OCI-LY1 (cell line): ENCODE results near the gene SFMBT2.
A peak's percentile ranks its signal among the peaks of the same experiment; 100 is the strongest.

Source experiments
- EZH2 ChIP-seq: fragments of 200-600 bp; sonication (generic), shearing (Covaris generic); IDR thresholded peaks from 2 replicates; pipeline ENCODE4 v1.8.0; 2017; ENCODE audit warnings: borderline replicate concordance, mixed run types, mild to moderate bottlenecking, antibody characterized with exemption, low read length, moderate library complexity, mixed read lengths
- TF ChIP-seq, protein P1 (sequence below): fragments of 200-600 bp; sonication (generic), shearing (Covaris generic); IDR thresholded peaks from 2 replicates; pipeline ENCODE4 v1.5.1; 2017; ENCODE audit warnings: mild to moderate bottlenecking, antibody characterized with exemption, low read length, moderate library complexity, mixed read lengths

- TF ChIP-seq EZH2 = no peak
- TF ChIP-seq, protein P1, sequence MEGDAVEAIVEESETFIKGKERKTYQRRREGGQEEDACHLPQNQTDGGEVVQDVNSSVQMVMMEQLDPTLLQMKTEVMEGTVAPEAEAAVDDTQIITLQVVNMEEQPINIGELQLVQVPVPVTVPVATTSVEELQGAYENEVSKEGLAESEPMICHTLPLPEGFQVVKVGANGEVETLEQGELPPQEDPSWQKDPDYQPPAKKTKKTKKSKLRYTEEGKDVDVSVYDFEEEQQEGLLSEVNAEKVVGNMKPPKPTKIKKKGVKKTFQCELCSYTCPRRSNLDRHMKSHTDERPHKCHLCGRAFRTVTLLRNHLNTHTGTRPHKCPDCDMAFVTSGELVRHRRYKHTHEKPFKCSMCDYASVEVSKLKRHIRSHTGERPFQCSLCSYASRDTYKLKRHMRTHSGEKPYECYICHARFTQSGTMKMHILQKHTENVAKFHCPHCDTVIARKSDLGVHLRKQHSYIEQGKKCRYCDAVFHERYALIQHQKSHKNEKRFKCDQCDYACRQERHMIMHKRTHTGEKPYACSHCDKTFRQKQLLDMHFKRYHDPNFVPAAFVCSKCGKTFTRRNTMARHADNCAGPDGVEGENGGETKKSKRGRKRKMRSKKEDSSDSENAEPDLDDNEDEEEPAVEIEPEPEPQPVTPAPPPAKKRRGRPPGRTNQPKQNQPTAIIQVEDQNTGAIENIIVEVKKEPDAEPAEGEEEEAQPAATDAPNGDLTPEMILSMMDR = peak; percentile 69
Measured at GRCh38 chr10:7424315-7424714, 13.5 kb upstream of the SFMBT2 start.
